ENCODE measurements around the gene GATA5. TPM values are rescaled to one million over a fixed set of nuclear protein-coding genes. Genes with fewer than 3 reads are reported as not detected.

The GATA5 gene
- total and polyA plus RNA-seq, 2 donors (not counting 3 experiments of a cell fraction or from before 2014, with no cell fraction given): not detected

GRCh38 chr20:62498874-62499273 lies 23.1 kb upstream of the GATA5 start:
- Histone ChIP-seq H2AFZ (ENCODE audit: low read depth, low read length) (no peak overlapping the region), H3K9ac (replicated peaks; ENCODE audit: extremely low read depth, insufficient read depth, low read length) (no peak overlapping the region), H3K9me1 (replicated peaks; ENCODE audit: control insufficient read depth, extremely low read depth, insufficient read depth, low read length) (no peaks in the 10 kb centered on the region), H3K27me3 (ENCODE audit: control insufficient read depth in 2 of 2, insufficient read depth in 2 of 2, low read length in 2 of 2) (no peaks in the 10 kb centered on the region), H3K9me3 (replicated peaks; ENCODE audit: control insufficient read depth, insufficient read depth, low read length) (no peaks in the 10 kb centered on the region), H3K79me2 (ENCODE audit: control insufficient read depth, insufficient read depth, low read length) (no peaks in the 10 kb centered on the region), H3K36me3 (ENCODE audit: control insufficient read depth in 2 of 2, extremely low read depth in 1 of 2, insufficient read depth in 2 of 2, low read length in 2 of 2) (no peaks in the 10 kb centered on the region), H3K4me1 (ENCODE audit: control insufficient read depth, extremely low read depth, insufficient read depth, low read length) (no peaks in the 10 kb centered on the region), H3K27ac (ENCODE audit: insufficient read depth, low read depth, low read length) (no peak overlapping the region), H4K20me1 (replicated peaks; ENCODE audit: control insufficient read depth, extremely low read depth, insufficient read depth, low read length) (no peaks in the 10 kb centered on the region), H3K4me2 (ENCODE audit: insufficient read depth, low read length) (no peak overlapping the region), H3K4me3 (replicated peaks in 1 of 3; ENCODE audit: insufficient read depth in 1 of 3, low read depth in 1 of 3, low read length in 3 of 3) (no peak overlapping the region)
- no peak for TF ChIP-seq MAX (IDR thresholded peaks at IDR 0.05; ENCODE audit: insufficient read depth, insufficient read length)
- no peak for TF ChIP-seq POLR2AphosphoS5 (IDR thresholded peaks at IDR 0.05; ENCODE audit: insufficient read depth, low read depth, low read length)
- TF ChIP-seq MYC (IDR thresholded peaks at IDR 0.05; ENCODE audit: low read depth, low read length): no peak
- no peak for TF ChIP-seq CTCF (IDR thresholded peaks at IDR 0.05; ENCODE audit: extremely low read depth in 1 of 2, insufficient read depth in 1 of 2, low read depth in 1 of 2, low read length in 2 of 2)
- no peak for TF ChIP-seq EZH2 (IDR thresholded peaks at IDR 0.05; ENCODE audit: borderline replicate concordance, low read depth, low read length, severe bottlenecking)
- no peak for TF ChIP-seq GATA2 (IDR thresholded peaks at IDR 0.05; ENCODE audit: insufficient read depth, insufficient read length, low read depth, low read length)
- no peak for TF ChIP-seq FOS (IDR thresholded peaks at IDR 0.05; ENCODE audit: borderline replicate concordance, insufficient read depth, low read length)
- TF ChIP-seq JUN (IDR thresholded peaks at IDR 0.05; ENCODE audit: borderline replicate concordance, insufficient read depth, insufficient read length, low read depth): no peak
- TF ChIP-seq POLR2A (IDR thresholded peaks at IDR 0.05; ENCODE audit: low read depth, low read length): no peak
- no TSS peak for BruUV-seq (replicated peaks)
- no peak for FAIRE-seq
- no peak for DNase-seq (ENCODE audit: low read depth, low spot score)
- CTCF ChIA-PET: interaction anchor here (1.0 to 2.1 kb wide), 13 partner anchors 17 to 295 kb away, joined by 3 to 107 read pairs (median 7); partner anchors contain the start of gene SLCO4A1
- POLR2A ChIA-PET: no interaction called here
- intact Hi-C loops (cut with micrococcal nuclease): no loop called here
- dilution Hi-C loops (cut with MboI; ENCODE audit: extremely low pct_ligation_motif_present, low sequenced_read_pairs): no loop called here

Measured in endothelial cell of umbilical vein (primary cell).